Right forelimb (tissue), 1 donor: ENCODE data around the gene TSPAN4.

Experiments
- DNase-seq: peaks from one replicate; pipeline ENCODE4 v3.0.0-alpha.2; 2018

The TSPAN4 gene

DNA sequence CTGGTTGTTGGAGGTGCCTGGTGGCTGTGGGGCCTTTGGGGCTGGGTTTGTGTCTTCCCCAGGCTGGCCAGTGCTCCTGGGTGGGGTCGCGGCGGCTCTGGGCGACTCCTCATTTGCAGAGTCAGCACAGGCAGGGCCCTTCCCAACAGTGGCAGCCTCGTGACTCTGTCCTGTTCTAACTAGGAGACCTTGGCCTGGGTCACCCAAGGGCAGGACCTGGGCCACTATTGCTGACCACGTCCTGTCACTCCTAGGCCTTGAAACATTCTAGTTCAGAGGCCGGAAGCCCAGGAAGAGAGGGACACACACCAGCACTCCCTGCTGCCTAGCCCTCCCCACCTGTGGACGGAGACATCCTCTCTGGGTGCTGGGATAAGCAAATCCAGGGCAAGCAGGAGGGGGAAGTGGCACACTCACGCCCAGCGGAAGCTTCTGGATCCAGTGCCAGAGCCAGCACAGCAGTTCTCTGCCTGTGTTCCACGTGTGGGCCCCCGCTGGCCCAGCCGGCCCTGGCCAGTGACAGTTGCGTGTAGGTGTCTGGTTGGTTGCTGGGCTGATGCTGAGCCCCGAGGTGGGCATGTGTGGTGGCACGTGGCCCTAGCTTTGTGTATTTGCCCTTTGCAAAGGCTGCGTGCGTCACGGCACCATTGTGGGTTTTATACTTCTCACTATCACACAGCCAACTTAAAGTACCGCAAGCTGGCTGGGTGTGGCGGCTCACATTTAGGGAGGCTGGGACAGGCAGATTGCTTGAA, 72.3 kb downstream of the TSPAN4 start:
- DNase-seq, result no peak
